Sigmoid colon (tissue), 7 donors: ENCODE results near the gene ATF1. TPM values are rescaled to one million over a fixed set of nuclear protein-coding genes. Genes with fewer than 3 reads are reported as not detected.

Experiments
- DNase-seq: peaks from one replicate; pipeline ENCODE4 v3.0.0-alpha.2; 2019
- H3K27ac ChIP-seq, 4 donors: fragments of 200-600 bp; sonication (generic); one replicate each; pipeline ENCODE4 v1.5.1; 2016 to 2019; ENCODE audit warnings: mild to moderate bottlenecking in 1 of 4
- H3K27me3 ChIP-seq, 3 donors: fragments of 200-600 bp; sonication (generic); one replicate each; pipeline ENCODE4 v1.5.1; 2019; ENCODE audit warnings: mild to moderate bottlenecking in 1 of 3
- H3K36me3 ChIP-seq, 4 donors: fragments of 200-600 bp; sonication (generic); one replicate each; pipeline ENCODE4 v1.5.1; 2016 to 2019
- H3K4me1 ChIP-seq, 4 donors: fragments of 200-600 bp; sonication (generic); one replicate each; pipeline ENCODE4 v1.5.1; 2017 to 2019
- H3K4me3 ChIP-seq, 4 donors: fragments of 200-600 bp; sonication (generic); one replicate each; pipeline ENCODE4 v1.5.1; 2017 to 2019; ENCODE audit warnings: mild to moderate bottlenecking in 2 of 4, moderate library complexity in 1 of 4
- H3K9me3 ChIP-seq, 4 donors: fragments of 200-600 bp in 3 of 4; sonication (generic) in 3 of 4; one replicate each; pipeline versions ENCODE4 v1.5.1 to v1.6.1; 2013 to 2019
- EP300 ChIP-seq, 4 donors: sonication (generic); formaldehyde crosslinking; IDR thresholded peaks; one replicate each; pipeline ENCODE4 v1.6.1; 2017; ENCODE audit warnings: antibody characterized with exemption in 4 of 4
- POLR2A ChIP-seq, 2 donors: fragments of 450-650 bp; IDR thresholded peaks; one replicate each; pipeline ENCODE4 v1.6.1; 2016; ENCODE audit warnings: antibody characterized with exemption in 2 of 2, mild to moderate bottlenecking in 2 of 2, moderate library complexity in 2 of 2
- POLR2AphosphoS5 ChIP-seq, 4 donors: sonication (generic); formaldehyde crosslinking; IDR thresholded peaks; one replicate each; pipeline ENCODE4 v1.6.1; 2017; ENCODE audit warnings: antibody characterized with exemption in 4 of 4
- WGBS, 2 donors: extraction: QIAGEN DNeasy Blood & Tissue Kit; methylation state at CpG; one replicate each; pipeline ENCODE4 v1.1.7; 2013; 5-methylcytosine and 5-hydroxymethylcytosine counted together
- intact Hi-C: fragments of 100-400 bp; cut with DNase I; formaldehyde crosslinking; loops from one replicate; pipeline ENCODE4 v1.15.1; 2023
- polyA plus RNA-seq, 3 donors: library from polyadenylated mRNA; stranded (reverse); fragments of 200-250 nt; gene quantifications; one replicate each; pipeline ENCODE4 v1.2.3, GENCODE V29; 2013
- total RNA-seq, 4 donors: library from RNA; depleted of rRNA; stranded (reverse); fragments of >200 nt; gene quantifications; one replicate each; pipeline ENCODE4 v1.1.0, GENCODE V29; 2016
- TF ChIP-seq, protein P1 (sequence below), 4 experiments: fragments of 450-650 bp in 3 of 4; fragments of 200-600 bp in 1 of 4; IDR thresholded peaks; one replicate each; pipeline ENCODE4 v1.5.1; 2016 to 2019; ENCODE audit warnings: antibody characterized with exemption in 4 of 4, mild to moderate bottlenecking in 3 of 4, moderate library complexity in 2 of 4
- donor health status: healthy with polysubstance abuse.
- donor health status: Bipolar disorder and iron deficiency.
- donor health status: healthy.

ATF1 gene
- total and polyA plus RNA-seq, 7 donors = 12.6 to 27.6 (median 22.8) TPM

DNA sequence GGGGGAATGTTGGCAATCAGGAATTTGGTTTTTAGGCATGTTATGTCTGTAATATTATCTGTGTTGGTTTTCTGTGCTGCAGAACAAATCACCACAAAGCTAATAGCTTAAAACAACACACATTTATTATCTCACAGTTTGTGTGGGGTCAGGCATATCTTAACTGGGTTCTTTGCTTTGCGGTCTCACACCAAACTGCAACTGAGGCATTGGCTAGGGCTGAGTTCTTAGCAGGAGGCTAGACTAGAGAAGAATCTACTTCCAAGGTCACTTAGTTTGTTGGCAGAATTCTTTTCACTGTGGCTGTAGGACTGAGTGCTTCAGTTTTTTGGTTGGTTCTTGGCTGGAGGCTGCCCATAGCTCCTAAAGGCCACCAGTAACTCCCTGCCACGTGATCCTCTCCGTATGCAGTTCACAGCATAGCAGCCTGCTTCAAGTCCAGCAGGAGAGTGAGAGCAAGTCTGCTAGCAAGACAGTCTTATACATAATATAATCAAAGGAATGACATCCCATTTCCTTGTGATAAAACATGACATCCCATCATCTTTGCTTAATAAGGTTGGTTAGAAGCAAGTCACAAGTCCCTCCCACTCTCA is 21.6 kb downstream of the ATF1 start:
- no peak overlapping the region for H3K27ac ChIP-seq
- H3K9me3 ChIP-seq = no peaks in the 10 kb centered on the region
- TF ChIP-seq EP300 (IDR thresholded peaks at IDR 0.05) (no peak), POLR2AphosphoS5 (IDR thresholded peaks at IDR 0.05) (no peak), POLR2A (IDR thresholded peaks at IDR 0.05) (no peak)
- TF ChIP-seq, protein P1, sequence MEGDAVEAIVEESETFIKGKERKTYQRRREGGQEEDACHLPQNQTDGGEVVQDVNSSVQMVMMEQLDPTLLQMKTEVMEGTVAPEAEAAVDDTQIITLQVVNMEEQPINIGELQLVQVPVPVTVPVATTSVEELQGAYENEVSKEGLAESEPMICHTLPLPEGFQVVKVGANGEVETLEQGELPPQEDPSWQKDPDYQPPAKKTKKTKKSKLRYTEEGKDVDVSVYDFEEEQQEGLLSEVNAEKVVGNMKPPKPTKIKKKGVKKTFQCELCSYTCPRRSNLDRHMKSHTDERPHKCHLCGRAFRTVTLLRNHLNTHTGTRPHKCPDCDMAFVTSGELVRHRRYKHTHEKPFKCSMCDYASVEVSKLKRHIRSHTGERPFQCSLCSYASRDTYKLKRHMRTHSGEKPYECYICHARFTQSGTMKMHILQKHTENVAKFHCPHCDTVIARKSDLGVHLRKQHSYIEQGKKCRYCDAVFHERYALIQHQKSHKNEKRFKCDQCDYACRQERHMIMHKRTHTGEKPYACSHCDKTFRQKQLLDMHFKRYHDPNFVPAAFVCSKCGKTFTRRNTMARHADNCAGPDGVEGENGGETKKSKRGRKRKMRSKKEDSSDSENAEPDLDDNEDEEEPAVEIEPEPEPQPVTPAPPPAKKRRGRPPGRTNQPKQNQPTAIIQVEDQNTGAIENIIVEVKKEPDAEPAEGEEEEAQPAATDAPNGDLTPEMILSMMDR (IDR thresholded peaks at IDR 0.05) = no peak
- H3K4me1 ChIP-seq = peaks cover 0 to 19% (median 4%) of the 10 kb centered on the region in 4 donors
- intact Hi-C loops = no loop called here
- no peak for DNase-seq
- H3K27me3 ChIP-seq = no peaks in the 10 kb centered on the region
- WGBS, 2 donors = 92 to 93% methylated on average over 3 of the region's 3 CpGs
- no peak overlapping the region for H3K4me3 ChIP-seq
- H3K36me3 ChIP-seq = peaks cover 0 to 30% (median 5%) of the 10 kb centered on the region in 4 donors

DNA sequence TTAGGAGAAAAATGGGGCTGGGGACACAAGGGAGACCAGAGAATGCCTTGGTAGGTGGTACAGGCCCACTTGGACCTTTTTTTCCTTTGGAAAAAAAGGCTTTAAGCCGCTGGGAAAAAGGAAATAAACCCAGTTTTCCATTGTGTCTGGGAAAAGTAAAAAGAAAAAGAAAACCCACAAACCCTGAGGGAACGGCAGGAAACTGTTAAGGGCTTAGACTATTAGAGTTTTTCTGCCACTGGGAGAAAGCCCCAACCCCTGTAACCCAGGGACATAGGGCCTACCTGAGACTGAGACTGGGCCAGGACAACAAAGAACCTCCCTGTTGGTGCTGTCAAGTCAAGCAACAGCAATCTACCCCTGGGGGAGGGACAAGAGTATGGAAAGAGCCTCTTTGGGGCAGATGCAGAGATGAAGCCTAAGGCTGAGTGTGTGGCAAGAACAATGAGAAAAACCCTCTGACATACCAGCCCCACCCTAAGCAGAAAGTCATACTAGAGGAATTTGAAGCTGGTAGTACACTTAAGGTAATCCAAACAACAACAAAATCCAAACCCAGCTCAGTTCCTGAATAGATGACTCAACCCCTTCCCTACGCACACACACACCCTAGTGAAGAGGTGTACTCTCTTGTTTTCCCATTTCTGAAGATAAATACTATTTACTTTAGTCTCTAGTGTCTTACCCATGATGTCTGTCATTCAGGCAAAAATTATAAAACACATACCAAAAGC is 22.8 kb downstream of the ATF1 start:
- no peak for DNase-seq
- 56 to 83% methylated on average over 3 of the region's 3 CpGs for WGBS, 2 donors

DNA sequence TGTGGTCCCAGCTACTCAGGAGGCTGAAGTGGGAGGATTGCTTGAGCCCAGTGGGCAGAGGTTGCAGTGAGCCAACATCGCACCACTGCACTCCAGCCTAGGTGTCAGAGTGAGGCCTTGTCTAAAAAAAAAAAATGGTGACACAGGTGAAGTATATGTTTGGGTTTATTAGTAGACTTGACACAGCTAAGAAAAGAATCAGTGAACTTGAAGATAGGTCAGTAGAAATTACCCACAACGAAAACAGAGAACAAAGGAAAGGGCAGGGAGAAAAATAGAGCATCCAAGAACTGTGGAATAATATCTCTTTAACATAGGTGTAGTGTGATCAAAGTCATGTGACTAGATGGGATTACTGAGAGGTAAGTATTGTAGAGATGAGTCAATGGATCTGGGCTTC is 23.7 kb downstream of the ATF1 start:
- no peak overlapping the region for H3K27ac ChIP-seq

More for the DNA sequence above, 22.8 kb downstream of the ATF1 start:
- H3K36me3 ChIP-seq = peaks cover 0 to 18% (median under 1%) of the 10 kb centered on the region in 4 donors
- no peaks in the 10 kb centered on the region for H3K27me3 ChIP-seq
- TF ChIP-seq POLR2AphosphoS5 (IDR thresholded peaks at IDR 0.05) = no peak
- H3K27ac ChIP-seq = peak overlapping the region in 2 of 4 donors; percentile 12 to 31
- H3K4me3 ChIP-seq = no peak overlapping the region
- peaks cover 0 to 19% (median 4%) of the 10 kb centered on the region in 4 donors for H3K4me1 ChIP-seq
- no peaks in the 10 kb centered on the region for H3K9me3 ChIP-seq
- intact Hi-C loops = no loop called here

DNA sequence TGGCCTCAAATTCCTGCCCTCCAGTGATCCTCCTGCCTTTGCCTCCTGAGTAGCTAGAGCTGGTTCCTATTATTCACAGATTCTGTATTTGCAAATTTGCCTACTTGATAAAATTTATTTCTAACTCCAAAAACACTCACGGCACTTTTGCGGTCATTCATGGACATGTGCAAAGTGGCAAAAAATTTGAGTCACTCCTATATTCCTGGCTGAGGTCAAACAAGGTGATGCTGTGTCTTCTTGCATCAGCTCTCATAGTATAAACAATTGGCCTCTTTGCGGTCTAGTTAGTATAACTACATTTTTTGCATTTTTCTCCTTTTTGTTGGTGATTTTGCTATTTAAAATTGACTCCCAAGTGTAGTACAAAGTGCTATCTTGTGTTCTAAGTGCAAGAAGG is 24.7 kb downstream of the ATF1 start:
- TF ChIP-seq, protein P1 (IDR thresholded peaks at IDR 0.05) = no peak
- no peak for TF ChIP-seq POLR2AphosphoS5 (IDR thresholded peaks at IDR 0.05)
- TF ChIP-seq EP300 (IDR thresholded peaks at IDR 0.05) = no peak
- TF ChIP-seq POLR2A (IDR thresholded peaks at IDR 0.05) = no peak
- H3K27ac ChIP-seq = no peak overlapping the region
- DNase-seq = no peak
- H3K4me3 ChIP-seq = no peak overlapping the region
- peaks cover 0 to 19% (median 4%) of the 10 kb centered on the region in 4 donors for H3K4me1 ChIP-seq
- intact Hi-C loops = no loop called here
- no peaks in the 10 kb centered on the region for H3K27me3 ChIP-seq
- no peaks in the 10 kb centered on the region for H3K9me3 ChIP-seq
- 89 to 93% methylated on average over 3 of the region's 3 CpGs for WGBS, 2 donors
- peaks cover 0 to 5% (median 0%) of the 10 kb centered on the region in 4 donors for H3K36me3 ChIP-seq

More for the DNA sequence above, 23.7 kb downstream of the ATF1 start:
- Histone ChIP-seq H3K36me3 (peaks cover 0 to 13% (median 0%) of the 10 kb centered on the region in 4 donors), H3K4me3 (no peak overlapping the region), H3K27me3 (no peaks in the 10 kb centered on the region), H3K9me3 (no peaks in the 10 kb centered on the region), H3K4me1 (peaks cover 0 to 19% (median 4%) of the 10 kb centered on the region in 4 donors)
- intact Hi-C loops = no loop called here
- no peak for TF ChIP-seq POLR2A (IDR thresholded peaks at IDR 0.05)
- TF ChIP-seq, protein P1 (IDR thresholded peaks at IDR 0.05) = no peak
- DNase-seq = no peak
- 98 to 99% methylated on average over 2 of the region's 2 CpGs for WGBS, 2 donors

DNA sequence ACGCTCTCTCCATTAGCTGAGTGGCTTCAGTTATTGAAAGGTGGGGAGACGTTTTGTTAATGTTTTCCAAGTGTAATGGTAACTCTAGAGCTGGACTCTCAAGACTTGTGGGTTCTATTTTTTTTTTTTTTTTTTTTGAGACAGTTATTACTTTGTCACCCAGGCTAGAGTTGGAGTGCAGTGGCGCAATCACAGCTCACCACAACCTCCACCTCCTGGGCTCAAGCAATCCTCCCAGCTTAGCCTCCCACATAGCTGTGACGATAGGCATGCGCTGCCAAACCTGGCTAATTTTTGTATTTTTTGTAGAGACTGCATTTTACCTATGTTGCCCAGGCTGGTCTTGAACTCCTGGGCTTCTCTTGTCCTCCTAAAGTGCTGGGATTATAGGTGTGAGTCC is 26.2 kb downstream of the ATF1 start:
- H3K27ac ChIP-seq = no peak overlapping the region
- no peaks in the 10 kb centered on the region for H3K9me3 ChIP-seq
- no peak for DNase-seq
- H3K4me3 ChIP-seq = no peak overlapping the region
- no peak for TF ChIP-seq POLR2A (IDR thresholded peaks at IDR 0.05)
- TF ChIP-seq, protein P1 (IDR thresholded peaks at IDR 0.05) = no peak
- TF ChIP-seq POLR2AphosphoS5 (IDR thresholded peaks at IDR 0.05) = no peak
- TF ChIP-seq EP300 (IDR thresholded peaks at IDR 0.05) = no peak
- H3K36me3 ChIP-seq = no peaks in the 10 kb centered on the region
- intact Hi-C loops = no loop called here
- peaks cover 0 to 19% (median 4%) of the 10 kb centered on the region in 4 donors for H3K4me1 ChIP-seq
- 93 to 97% methylated on average over 5 of the region's 5 CpGs for WGBS, 2 donors
- no peaks in the 10 kb centered on the region for H3K27me3 ChIP-seq
